ENCODE results near the gene PCDHGB1. TPM values are rescaled to one million over a fixed set of nuclear protein-coding genes. Genes with fewer than 3 reads are reported as not detected.
"Not testable (repeated sequence)": the region's sequence is repeated elsewhere in the genome, so short reads cannot be mapped to it uniquely, and the experiment has no call there.

PCDHGB1 gene
- total RNA-seq, 2 experiments from 2014 or later, result not detected

DNA sequence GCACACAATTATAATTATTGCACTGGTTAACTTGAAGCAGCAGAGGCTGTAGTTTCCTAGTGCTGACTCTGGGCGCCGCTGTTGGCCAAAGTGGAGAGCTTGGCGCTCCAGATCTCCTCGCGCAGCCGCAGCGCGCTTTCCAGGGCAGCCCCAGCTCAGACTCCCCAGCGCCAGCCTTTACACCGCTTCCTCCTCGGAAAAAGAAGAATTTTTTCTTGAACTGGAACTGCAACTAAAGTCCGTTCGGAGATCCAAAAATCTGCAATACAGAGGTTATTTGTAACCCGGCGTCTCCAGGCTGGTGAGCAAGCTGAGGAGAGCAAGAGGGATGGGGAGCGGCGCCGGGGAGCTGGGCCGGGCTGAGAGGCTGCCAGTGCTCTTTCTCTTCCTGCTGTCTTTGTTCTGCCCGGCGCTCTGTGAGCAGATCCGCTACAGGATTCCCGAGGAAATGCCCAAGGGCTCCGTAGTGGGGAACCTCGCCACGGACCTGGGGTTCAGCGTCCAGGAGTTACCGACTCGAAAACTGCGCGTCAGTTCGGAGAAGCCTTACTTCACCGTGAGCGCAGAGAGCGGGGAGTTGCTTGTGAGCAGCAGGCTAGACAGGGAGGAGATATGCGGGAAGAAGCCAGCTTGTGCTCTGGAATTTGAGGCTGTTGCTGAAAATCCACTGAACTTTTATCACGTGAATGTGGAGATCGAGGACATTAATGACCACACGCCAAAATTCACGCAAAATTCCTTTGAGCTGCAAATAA is 37.8 kb downstream of the PCDHGB1 start, which contains the start of gene PCDHGB4:
Gene PCDHGB4, plus strand, starts transcription at position 142 of the 755 bp plus-strand sequence. Its CDS starts 187 bp downstream, at position 329.
- DNase-seq, result peak; percentile 34
- H3K27ac Mint-ChIP-seq; POLR2A ChIA-PET; H3K4me1 Mint-ChIP-seq (ENCODE audit: low read depth); H3K36me3 Mint-ChIP-seq (ENCODE audit: low read depth): not testable (repeated sequence)
- ATAC-seq, result peak; percentile 44
- Mint-ChIP-seq H3K9me3 (ENCODE audit: insufficient read depth) (peaks cover 34% of the 10 kb centered on the region), H3K27me3 (ENCODE audit: low read depth) (peaks cover 38% of the 10 kb centered on the region), H3K4me3 (peak within 1 kb of the TSS; percentile 0)
- CTCF ChIA-PET, result interaction anchor here (2.5 kb wide), 1 partner anchor 26 kb away, joined by 9 read pairs; the partner anchor contains the start of gene PCDHGA10

DNA sequence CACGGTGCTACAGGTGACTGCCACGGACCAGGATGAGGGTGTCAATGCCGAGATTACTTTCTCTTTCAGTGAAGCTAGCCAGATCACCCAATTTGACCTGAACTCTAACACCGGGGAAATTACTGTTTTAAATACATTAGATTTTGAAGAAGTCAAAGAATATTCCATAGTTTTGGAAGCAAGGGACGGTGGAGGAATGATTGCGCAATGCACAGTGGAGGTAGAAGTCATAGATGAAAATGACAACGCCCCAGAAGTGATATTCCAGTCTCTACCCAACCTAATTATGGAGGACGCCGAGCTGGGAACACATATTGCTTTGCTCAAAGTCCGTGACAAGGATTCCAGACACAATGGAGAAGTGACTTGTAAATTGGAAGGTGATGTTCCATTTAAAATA is 38.8 kb downstream of the PCDHGB1 start:
- DNase-seq (no peak), ATAC-seq (no peak)
- peak overlapping the region; percentile 0 for H3K4me3 Mint-ChIP-seq
- no peaks in the 10 kb centered on the region for H3K4me1 Mint-ChIP-seq (ENCODE audit: low read depth)
- peaks cover 32% of the 10 kb centered on the region for H3K9me3 Mint-ChIP-seq (ENCODE audit: insufficient read depth)
- peaks cover 5% of the 10 kb centered on the region for H3K36me3 Mint-ChIP-seq (ENCODE audit: low read depth)
- no peak overlapping the region for H3K27ac Mint-ChIP-seq
- CTCF ChIA-PET, result interaction anchor here (0.8 to 2.5 kb wide), 2 partner anchors 25 to 125 kb away, joined by 3 to 9 read pairs; partner anchors contain the start of gene PCDHGA10
- peaks cover 32% of the 10 kb centered on the region for H3K27me3 Mint-ChIP-seq (ENCODE audit: low read depth)
- POLR2A ChIA-PET, result no interaction called here

DNA sequence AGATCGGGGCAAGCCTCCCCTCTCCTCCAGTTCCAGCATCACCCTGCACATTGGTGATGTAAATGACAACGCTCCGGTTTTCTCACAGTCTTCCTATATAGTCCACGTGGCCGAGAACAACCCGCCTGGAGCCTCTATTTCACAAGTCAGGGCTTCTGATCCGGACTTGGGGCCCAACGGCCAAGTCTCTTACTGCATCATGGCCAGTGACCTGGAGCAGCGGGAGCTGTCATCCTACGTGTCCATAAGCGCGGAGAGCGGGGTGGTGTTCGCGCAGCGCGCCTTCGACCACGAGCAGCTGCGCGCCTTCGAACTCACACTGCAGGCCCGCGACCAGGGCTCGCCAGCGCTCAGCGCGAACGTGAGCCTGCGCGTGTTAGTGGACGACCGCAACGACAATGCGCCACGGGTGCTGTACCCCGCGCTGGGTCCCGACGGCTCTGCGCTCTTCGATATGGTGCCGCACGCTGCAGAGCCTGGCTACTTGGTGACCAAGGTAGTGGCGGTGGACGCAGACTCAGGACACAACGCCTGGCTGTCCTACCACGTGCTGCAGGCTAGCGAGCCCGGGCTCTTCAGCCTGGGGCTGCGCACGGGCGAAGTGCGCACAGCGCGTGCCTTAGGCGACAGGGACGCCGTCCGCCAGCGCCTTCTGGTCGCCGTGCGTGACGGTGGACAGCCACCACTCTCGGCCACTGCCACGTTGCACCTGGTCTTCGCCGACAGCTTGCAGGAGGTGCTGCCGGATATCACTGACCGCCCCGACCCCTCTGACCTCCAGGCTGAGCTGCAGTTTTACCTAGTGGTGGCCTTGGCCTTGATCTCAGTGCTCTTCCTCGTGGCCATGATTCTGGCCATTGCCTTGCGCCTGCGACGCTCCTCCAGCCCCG is 39.5 kb downstream of the PCDHGB1 start:
- Mint-ChIP-seq H3K9me3 (ENCODE audit: insufficient read depth) (peaks cover 34% of the 10 kb centered on the region), H3K4me1 (ENCODE audit: low read depth) (no peaks in the 10 kb centered on the region), H3K27me3 (ENCODE audit: low read depth) (peaks cover 30% of the 10 kb centered on the region), H3K36me3 (ENCODE audit: low read depth) (peaks cover 6% of the 10 kb centered on the region), H3K27ac (no peak overlapping the region), H3K4me3 (no peak overlapping the region)
- DNase-seq (no peak), ATAC-seq (no peak)
- ChIA-PET POLR2A (no interaction called here), CTCF (interaction anchor here (0.8 to 2.5 kb wide), 2 partner anchors 24 to 124 kb away, joined by 3 to 9 read pairs; partner anchors contain the start of gene PCDHGA10)

- ChIA-PET CTCF (interaction anchor here (1.0 to 2.2 kb wide), 5 partner anchors 21 to 120 kb away, joined by 3 to 8 read pairs (median 6); partner anchors contain the start of genes PCDHGA10, PCDHGA11, PCDHGA12 and TAF7), POLR2A (no interaction called here)
- Mint-ChIP-seq H3K36me3 (ENCODE audit: low read depth) (peaks cover 9% of the 10 kb centered on the region), H3K27me3 (ENCODE audit: low read depth) (peaks cover 35% of the 10 kb centered on the region), H3K4me3 (no peak within 1 kb of the TSS), H3K27ac (no peak within 1 kb of the TSS), H3K4me1 (ENCODE audit: low read depth) (no peaks in the 10 kb centered on the region), H3K9me3 (ENCODE audit: insufficient read depth) (peaks cover 39% of the 10 kb centered on the region)
- ATAC-seq, result no peak
- no peak for DNase-seq
Measured at GRCh38 chr5:141392429-141393198, 42.7 kb downstream of the PCDHGB1 start, which contains the start of gene PCDHGA8. PCDHGA8 (plus strand) TSS chr5:141392633; CDS start chr5:141392814, 181 bp downstream.

- ATAC-seq, result no peak
- Mint-ChIP-seq H3K4me1 (ENCODE audit: low read depth) (no peaks in the 10 kb centered on the region), H3K27me3 (ENCODE audit: low read depth) (peaks cover 34% of the 10 kb centered on the region), H3K27ac (no peak overlapping the region), H3K4me3 (no peak overlapping the region), H3K36me3 (ENCODE audit: low read depth) (peaks cover 9% of the 10 kb centered on the region), H3K9me3 (ENCODE audit: insufficient read depth) (peaks cover 39% of the 10 kb centered on the region)
- CTCF ChIA-PET, result interaction anchor here (1.0 to 2.2 kb wide), 4 partner anchors 20 to 120 kb away, joined by 3 to 8 read pairs (median 6); partner anchors contain the start of genes PCDHGA10, PCDHGA11 and PCDHGA12
- DNase-seq, result no peak
- POLR2A ChIA-PET, result no interaction called here
Measured at GRCh38 chr5:141393267-141393666, 43.4 kb downstream of the PCDHGB1 start.

- Mint-ChIP-seq H3K9me3 (ENCODE audit: insufficient read depth) (peaks cover 38% of the 10 kb centered on the region), H3K27me3 (ENCODE audit: low read depth) (peaks cover 35% of the 10 kb centered on the region), H3K36me3 (ENCODE audit: low read depth) (peaks cover 15% of the 10 kb centered on the region)
- DNase-seq; H3K27ac Mint-ChIP-seq; POLR2A ChIA-PET; ATAC-seq; H3K4me1 Mint-ChIP-seq (ENCODE audit: low read depth); H3K4me3 Mint-ChIP-seq: not testable (repeated sequence)
- CTCF ChIA-PET, result interaction anchor here (1.0 to 3.7 kb wide), 4 partner anchors 19 to 172 kb away, joined by 3 to 17 read pairs (median 4); partner anchors contain the start of gene PCDHGA10
Measured at GRCh38 chr5:141394401-141395187, 44.7 kb downstream of the PCDHGB1 start.

DNA sequence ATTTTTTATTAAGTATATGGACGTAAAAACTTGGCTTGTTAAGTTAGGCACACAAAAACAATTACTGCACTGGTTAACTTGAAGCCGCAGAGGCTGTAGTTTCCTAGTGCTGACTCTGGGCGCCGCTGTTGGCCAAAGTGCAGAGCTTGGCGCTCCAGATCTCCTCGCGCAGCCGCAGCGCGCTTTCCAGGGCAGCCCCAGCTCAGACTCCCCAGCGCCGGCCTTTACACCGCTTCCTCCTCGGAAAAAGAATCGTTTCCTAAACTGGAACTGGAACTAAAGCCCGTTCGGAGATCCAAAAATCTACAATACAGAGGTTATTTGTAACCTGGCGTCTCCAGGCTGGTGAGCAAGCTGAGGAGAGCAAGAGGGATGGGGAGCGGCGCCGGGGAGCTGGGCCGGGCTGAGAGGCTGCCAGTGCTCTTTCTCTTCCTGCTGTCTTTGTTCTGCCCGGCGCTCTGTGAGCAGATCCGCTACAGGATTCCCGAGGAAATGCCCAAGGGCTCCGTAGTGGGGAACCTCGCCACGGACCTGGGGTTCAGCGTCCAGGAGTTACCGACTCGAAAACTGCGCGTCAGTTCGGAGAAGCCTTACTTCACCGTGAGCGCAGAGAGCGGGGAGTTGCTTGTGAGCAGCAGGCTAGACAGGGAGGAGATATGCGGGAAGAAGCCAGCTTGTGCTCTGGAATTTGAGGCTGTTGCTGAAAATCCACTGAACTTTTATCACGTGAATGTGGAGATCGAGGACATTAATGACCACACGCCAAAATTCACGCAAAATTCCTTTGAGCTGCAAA is 48.1 kb downstream of the PCDHGB1 start, which contains the start of gene PCDHGB5:
Gene PCDHGB5, plus strand, starts transcription at position 192 of the 796 bp plus-strand sequence. Its CDS starts 181 bp downstream, at position 373.
- Mint-ChIP-seq H3K9me3 (ENCODE audit: insufficient read depth) (peaks cover 31% of the 10 kb centered on the region), H3K27me3 (ENCODE audit: low read depth) (peaks cover 39% of the 10 kb centered on the region), H3K4me3 (peak within 1 kb of the TSS; percentile 36), H3K36me3 (ENCODE audit: low read depth) (peaks cover 13% of the 10 kb centered on the region)
- H3K27ac Mint-ChIP-seq; POLR2A ChIA-PET; H3K4me1 Mint-ChIP-seq (ENCODE audit: low read depth): not testable (repeated sequence)
- DNase-seq (peak; percentile 58), ATAC-seq (peak; percentile 65)
- CTCF ChIA-PET, result interaction anchor here (0.9 to 3.7 kb wide), 12 partner anchors 9 to 166 kb away, joined by 3 to 17 read pairs (median 5); partner anchors contain the start of genes PCDHGA10, PCDHGA11, PCDHGA12 and PCDHGA5

DNA sequence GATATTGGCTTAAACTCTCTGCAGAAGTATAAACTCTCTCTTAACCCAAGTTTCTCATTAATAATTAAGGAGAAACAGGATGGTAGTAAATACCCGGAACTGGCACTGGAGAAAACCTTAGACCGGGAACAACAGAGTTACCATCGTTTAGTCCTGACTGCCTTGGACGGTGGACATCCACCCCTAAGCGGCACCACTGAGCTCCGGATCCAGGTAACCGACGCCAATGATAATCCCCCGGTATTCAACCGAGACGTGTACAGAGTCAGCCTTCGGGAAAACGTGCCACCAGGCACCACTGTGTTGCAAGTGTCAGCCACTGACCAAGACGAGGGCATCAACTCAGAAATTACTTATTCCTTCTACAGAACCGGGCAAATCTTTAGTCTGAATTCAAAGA is 48.7 kb downstream of the PCDHGB1 start:
- ChIA-PET CTCF (interaction anchor here (1.8 to 3.7 kb wide), 4 partner anchors 15 to 165 kb away, joined by 5 to 17 read pairs (median 6); partner anchors contain the start of gene PCDHGA10), POLR2A (no interaction called here)
- ATAC-seq, result no peak
- DNase-seq, result no peak
- peaks cover 11% of the 10 kb centered on the region for H3K36me3 Mint-ChIP-seq (ENCODE audit: low read depth)
- peaks cover 31% of the 10 kb centered on the region for H3K9me3 Mint-ChIP-seq (ENCODE audit: insufficient read depth)
- H3K27me3 Mint-ChIP-seq (ENCODE audit: low read depth), result peaks cover 46% of the 10 kb centered on the region
- H3K4me1 Mint-ChIP-seq (ENCODE audit: low read depth), result peaks cover 3% of the 10 kb centered on the region
- H3K4me3 Mint-ChIP-seq, result peak overlapping the region; percentile 4
- H3K27ac Mint-ChIP-seq, result no peak overlapping the region

GRCh38 chr5:141399555-141400258 is 49.8 kb downstream of the PCDHGB1 start:
- Mint-ChIP-seq H3K27me3 (ENCODE audit: low read depth) (peaks cover 49% of the 10 kb centered on the region), H3K4me1 (ENCODE audit: low read depth) (peaks cover 3% of the 10 kb centered on the region), H3K36me3 (ENCODE audit: low read depth) (peaks cover 12% of the 10 kb centered on the region), H3K27ac (peak overlapping the region; percentile 23), H3K9me3 (ENCODE audit: insufficient read depth) (peaks cover 23% of the 10 kb centered on the region), H3K4me3 (no peak overlapping the region)
- ChIA-PET POLR2A (no interaction called here), CTCF (interaction anchor here (0.9 to 1.1 kb wide), 2 partner anchors 13 to 79 kb away, joined by 3 read pairs; partner anchors contain the start of genes PCDHGA10 and TAF7)
- ATAC-seq (no peak), DNase-seq (no peak)

Measured in activated CD8-positive, alpha-beta T cell treated with anti-CD3 and anti-CD28 coated beads, Interleukin-2, amount 10 ng/mL, durations not matched to agents 7 days and 5 days (primary cell).